HepG2 (cell line): ENCODE data around the gene DHX29. TPM values are rescaled to one million over a fixed set of nuclear protein-coding genes. Genes with fewer than 3 reads are reported as not detected.
A peak's percentile ranks its signal among the peaks of the same experiment; 100 is the strongest.

Experiments used
- ATRX ChIP-seq: sonication (generic); formaldehyde crosslinking; IDR thresholded peaks from 2 replicates; pipeline ENCODE4 v1.4.0; 2020; ENCODE audit warnings: missing genetic modification reagents, borderline replicate concordance
- CENPX ChIP-seq: sonication (generic); formaldehyde crosslinking; IDR thresholded peaks from 2 replicates; pipeline ENCODE4 v1.9.0; 2021; ENCODE audit warnings: mild to moderate bottlenecking, missing genetic modification reagents, moderate library complexity
- MEF2D ChIP-seq: sonication (generic); formaldehyde crosslinking; IDR thresholded peaks from 2 replicates; pipeline ENCODE4 v1.5.1; 2020; ENCODE audit warnings: mild to moderate bottlenecking, missing genetic modification reagents
- NR2F1 ChIP-seq, 2 experiments: fragments of 450-650 bp in 1 of 2; formaldehyde crosslinking in 1 of 2; IDR thresholded peaks; 2 replicates each; pipeline versions ENCODE4 v1.5.0 to v1.6.1; 2016 to 2020; ENCODE audit warnings: mild to moderate bottlenecking in 1 of 2, missing compliant biosample characterization in 1 of 2, missing genetic modification reagents in 1 of 2, moderate library complexity in 1 of 2
- REL ChIP-seq: sonication (generic); formaldehyde crosslinking; conservative IDR thresholded peaks from 2 replicates; pipeline ENCODE4 v1.8.0; 2022; ENCODE audit warnings: mild to moderate bottlenecking, missing genetic modification reagents, moderate library complexity
- RFX1 ChIP-seq: fragments of 450-650 bp; IDR thresholded peaks from 2 replicates; pipeline ENCODE4 v1.6.1; 2017
- SNAPC5 ChIP-seq: sonication (generic); formaldehyde crosslinking; IDR thresholded peaks from 2 replicates; pipeline ENCODE4 v1.8.1; 2023; ENCODE audit warnings: mild to moderate bottlenecking, missing genetic modification reagents, borderline replicate concordance
- THYN1 ChIP-seq: sonication (generic); formaldehyde crosslinking; IDR thresholded peaks from 2 replicates; pipeline ENCODE4 v1.8.1; 2023; ENCODE audit warnings: low read depth, mild to moderate bottlenecking, moderate library complexity, missing genetic modification reagents, borderline replicate concordance
- ZBTB14 ChIP-seq: sonication (generic); formaldehyde crosslinking; IDR thresholded peaks from 2 replicates; pipeline ENCODE4 v1.4.0; 2020; ENCODE audit warnings: missing genetic modification reagents
- ZBTB26 ChIP-seq: IDR thresholded peaks from 2 replicates; pipeline ENCODE4 v1.6.1; 2016; ENCODE audit warnings: missing compliant biosample characterization, missing genetic modification reagents, borderline replicate concordance
- ZFP91 ChIP-seq: sonication (generic); formaldehyde crosslinking; IDR thresholded peaks from 2 replicates; pipeline ENCODE4 v1.9.0; 2022; ENCODE audit warnings: missing genetic modification reagents, mild to moderate bottlenecking, borderline replicate concordance
- ZNF281 ChIP-seq: sonication (generic); formaldehyde crosslinking; IDR thresholded peaks from 2 replicates; pipeline ENCODE4 v1.4.0; 2020; ENCODE audit warnings: missing genetic modification reagents, borderline replicate concordance
- ZNF574 ChIP-seq: sonication (generic); formaldehyde crosslinking; IDR thresholded peaks from 2 replicates; pipeline ENCODE4 v1.4.0; 2020; ENCODE audit warnings: missing genetic modification reagents
- ZNF772 ChIP-seq: sonication (generic); formaldehyde crosslinking; IDR thresholded peaks from 2 replicates; pipeline ENCODE4 v1.5.0; 2020; ENCODE audit warnings: mild to moderate bottlenecking, missing genetic modification reagents
- ZNF777 ChIP-seq: sonication (generic); formaldehyde crosslinking; IDR thresholded peaks from 2 replicates; pipeline ENCODE4 v1.4.0; 2020; ENCODE audit warnings: missing genetic modification reagents
- polyA plus RNA-seq, 8 experiments: library from polyadenylated mRNA; depleted of rRNA in 3 of 8; stranded (reverse) in 7 of 8; unstranded in 1 of 8; fragments of >200 nt; fragmentation: Illumina TruSeq in 4 of 8; extraction: Trizol in 4 of 8; gene quantifications; 2 replicates each; pipeline versions ENCODE4 v1.2.1 to v1.2.3, GENCODE V29; 2011 to 2016; ENCODE audit warnings: low read depth in 4 of 8, missing spikeins in 1 of 8, mixed read lengths in 1 of 8; ENCODE audit not compliant: insufficient read depth in 1 of 8
- total RNA-seq, 5 experiments: library from RNA; depleted of rRNA; stranded (reverse); fragments of >200 nt; fragmentation: Illumina TruSeq; extraction: Trizol; gene quantifications; 2 replicates each; pipeline ENCODE4 v1.2.3, GENCODE V29; 2016; ENCODE audit warnings: low read depth in 1 of 5

The DHX29 gene
- total and polyA plus RNA-seq, 2 of the 13 experiments (the other 11 are each of a cell fraction or from before 2014, with no cell fraction given): 1.9 to 22.0 TPM

- TF ChIP-seq ZNF281 (CRISPR knock-in tag) (0 out of 2 replicates have a peak, but pooled peaks have one; percentile 42), NR2F1 (CRISPR knock-in tag; IDR thresholded peaks at IDR 0.05) (no peak), SNAPC5 (no peak), REL (CRISPR knock-in tag) (0 out of 2 replicates have a peak, but pooled peaks have one; percentile 34), MEF2D (CRISPR knock-in tag) (no peak), ZBTB26 (CRISPR knock-in tag) (no peak), ZBTB14 (CRISPR knock-in tag) (peak; percentile 82), ZNF772 (peak; percentile 7; the same call in 1 of the 2 replicates), ZFP91 (CRISPR knock-in tag) (peak; percentile 12; the same call in 1 of the 2 replicates), THYN1 (CRISPR knock-in tag) (no peak), ZNF777 (CRISPR knock-in tag) (peak; percentile 88), ATRX (CRISPR knock-in tag) (no peak), ZNF574 (CRISPR knock-in tag) (0 out of 2 replicates have a peak, but pooled peaks have one; percentile 16), RFX1 (peak; percentile 65), CENPX (no peak)
These were observed 74.2 kb downstream of the DHX29 start, which contains the start of gene CCNO (continued) for GRCh38 chr5:55232985-55233928.
